ENCODE measurements around the gene ARHGEF18. TPM values are rescaled to one million over a fixed set of nuclear protein-coding genes. Genes with fewer than 3 reads are reported as not detected.
"Not testable (repeated sequence)": the region's sequence is repeated elsewhere in the genome, so short reads cannot be mapped to it uniquely, and the experiment has no call there.

Gene ARHGEF18
- polyA plus RNA-seq (2011; rRNA removed) (8.6 and 12.7 TPM in 2 replicates), polyA minus RNA-seq (2011; rRNA and poly(A)+ RNA removed) (7.8 and 19.2 TPM in 2 replicates)

GRCh38 chr19:7348587-7349230, at the start of gene ARHGEF18:
Gene ARHGEF18 (plus strand): TSS chr19:7348937. CDS start chr19:7362891, 13,954 bp downstream.
- no peaks in the 10 kb centered on the region for H3K36me3 ChIP-seq (ENCODE audit: control insufficient read depth, insufficient read depth, low read length)
- DNase-seq (ENCODE audit: low read depth), result no peak
- ChIA-PET POLR2A (no interaction called here), CTCF (interaction anchor here (0.6 to 2.2 kb wide), 4 partner anchors 124 to 451 kb away, joined by 3 to 7 read pairs (median 6); partner anchors contain the start of gene TRAPPC5)
- H3K27me3 ChIP-seq (ENCODE audit: control insufficient read depth, insufficient read depth, low read length), result no peaks in the 10 kb centered on the region; the same call in none of the 2 replicates
- no peak within 1 kb of the TSS for H3K4me3 ChIP-seq (ENCODE audit: low read depth, low read length)
- no peak for TF ChIP-seq CTCF (IDR thresholded peaks at IDR 0.05; ENCODE audit: insufficient read depth, low read depth, low read length)

GRCh38 chr19:7301525-7301924, 47.2 kb upstream of the ARHGEF18 start:
- no peak for TF ChIP-seq CTCF (IDR thresholded peaks at IDR 0.05; ENCODE audit: insufficient read depth, low read depth, low read length)
- Histone ChIP-seq H3K36me3 (ENCODE audit: control insufficient read depth, insufficient read depth, low read length) (no peaks in the 10 kb centered on the region), H3K27me3 (ENCODE audit: control insufficient read depth, insufficient read depth, low read length) (peaks cover 2% of the 10 kb centered on the region), H3K4me3 (ENCODE audit: low read depth, low read length) (no peak overlapping the region)
- ChIA-PET POLR2A (no interaction called here), CTCF (no interaction called here)
- DNase-seq (ENCODE audit: low read depth), result no peak

DNA sequence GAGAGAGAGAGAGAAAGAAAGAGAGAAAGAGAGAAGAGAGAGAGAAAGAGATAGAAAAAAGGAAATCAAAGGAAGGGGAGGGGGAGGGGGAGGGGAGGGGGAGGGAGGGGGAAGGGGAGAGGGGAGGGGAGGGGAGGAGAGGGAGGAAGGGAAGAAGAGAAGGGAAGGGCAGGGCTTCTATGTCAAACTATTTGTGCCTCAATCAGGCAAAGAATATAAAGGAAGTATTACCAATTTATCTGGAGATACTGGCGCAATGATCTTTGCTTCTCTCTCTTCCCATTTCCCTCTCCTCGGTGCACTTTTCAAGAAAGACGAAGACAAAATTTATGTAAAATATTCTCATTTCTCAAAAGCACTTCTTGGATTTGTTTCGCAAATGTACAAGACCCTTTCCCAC, 45.3 kb upstream of the ARHGEF18 start:
- no peaks in the 10 kb centered on the region; the same call in 1 of the 2 replicates for H3K27me3 ChIP-seq (ENCODE audit: control insufficient read depth, insufficient read depth, low read length)
- no peaks in the 10 kb centered on the region for H3K36me3 ChIP-seq (ENCODE audit: control insufficient read depth, insufficient read depth, low read length)
- ChIA-PET POLR2A (no interaction called here), CTCF (no interaction called here)
- no peak for TF ChIP-seq CTCF (IDR thresholded peaks at IDR 0.05; ENCODE audit: insufficient read depth, low read depth, low read length)
- H3K4me3 ChIP-seq (ENCODE audit: low read depth, low read length), result no peak overlapping the region
- no peak for DNase-seq (ENCODE audit: low read depth)

DNA sequence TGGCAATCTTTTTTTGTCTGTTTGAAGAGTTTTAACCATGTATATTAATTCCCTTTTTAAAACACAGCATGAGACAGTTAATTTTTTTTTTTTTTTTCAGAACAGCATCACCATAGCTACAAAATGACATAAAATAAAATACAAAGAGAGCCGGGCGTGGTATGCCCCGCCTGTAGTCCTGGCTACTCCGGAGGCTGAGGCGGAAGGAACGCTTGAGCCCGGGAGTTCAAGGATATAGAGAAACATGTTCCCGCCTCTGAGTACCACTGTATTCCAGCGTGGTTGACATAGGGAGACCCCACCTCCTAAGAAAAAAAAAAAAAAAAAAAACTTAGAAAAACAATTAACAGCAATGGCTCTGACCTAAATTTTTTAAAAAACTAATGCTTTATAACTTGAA, 44.5 kb upstream of the ARHGEF18 start:
- no peak for TF ChIP-seq CTCF (IDR thresholded peaks at IDR 0.05; ENCODE audit: insufficient read depth, low read depth, low read length)
- ChIA-PET CTCF (interaction anchor here (1.3 kb wide), 1 partner anchor 9 kb away, joined by 3 read pairs; no protein-coding TSS in a partner anchor), POLR2A (no interaction called here)
- H3K27me3 ChIP-seq (ENCODE audit: control insufficient read depth, insufficient read depth, low read length), result no peaks in the 10 kb centered on the region; the same call in 1 of the 2 replicates
- H3K36me3 ChIP-seq (ENCODE audit: control insufficient read depth, insufficient read depth, low read length), result no peaks in the 10 kb centered on the region
- DNase-seq (ENCODE audit: low read depth), result no peak
- H3K4me3 ChIP-seq (ENCODE audit: low read depth, low read length), result no peak overlapping the region

- ChIA-PET POLR2A (no interaction called here), CTCF (no interaction called here)
- Histone ChIP-seq H3K36me3 (ENCODE audit: control insufficient read depth, insufficient read depth, low read length) (no peaks in the 10 kb centered on the region), H3K4me3 (ENCODE audit: low read depth, low read length) (no peak overlapping the region), H3K27me3 (ENCODE audit: control insufficient read depth, insufficient read depth, low read length) (no peaks in the 10 kb centered on the region; the same call in 1 of the 2 replicates)
- no peak for DNase-seq (ENCODE audit: low read depth)
- no peak for TF ChIP-seq CTCF (IDR thresholded peaks at IDR 0.05; ENCODE audit: insufficient read depth, low read depth, low read length)
These were observed 41.0 kb upstream of the ARHGEF18 start for GRCh38 chr19:7307590-7308218.

DNA sequence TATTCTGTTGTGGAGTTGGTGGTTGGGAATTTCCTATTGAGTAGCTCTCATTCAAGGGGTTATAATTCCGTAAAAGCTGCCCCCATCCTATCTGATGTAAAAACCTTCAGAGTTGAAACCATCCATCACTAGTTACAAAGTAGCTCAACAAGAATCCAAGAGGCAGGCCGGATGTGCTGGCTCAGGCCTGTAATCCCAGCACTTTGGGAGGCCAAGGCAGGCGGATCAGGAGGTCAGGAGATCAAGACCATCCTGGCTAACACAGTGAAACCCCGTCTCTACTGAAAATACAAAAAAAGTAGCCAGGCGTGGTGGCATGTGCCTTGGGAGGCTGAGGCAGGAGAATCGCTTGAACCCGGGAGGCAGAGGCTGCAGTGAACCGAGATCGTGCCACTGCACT, 40.4 kb upstream of the ARHGEF18 start:
- CTCF ChIA-PET; H3K36me3 ChIP-seq (ENCODE audit: control insufficient read depth, insufficient read depth, low read length); POLR2A ChIA-PET; H3K4me3 ChIP-seq (ENCODE audit: low read depth, low read length); DNase-seq (ENCODE audit: low read depth); H3K27me3 ChIP-seq (ENCODE audit: control insufficient read depth, insufficient read depth, low read length): not testable (repeated sequence)

Data from BJ (cell line).